ENCODE results near the gene CLN6. TPM values are rescaled to one million over a fixed set of nuclear protein-coding genes. Genes with fewer than 3 reads are reported as not detected.
"Not testable (repeated sequence)": the region's sequence is repeated elsewhere in the genome, so short reads cannot be mapped to it uniquely, and the experiment has no call there.

The CLN6 gene
- total and polyA plus RNA-seq, 2 of the 4 experiments (the other 2 are of a cell fraction), result 6.5 to 31.9 TPM

GRCh38 chr15:68221530-68222431 is 7.7 kb downstream of the CLN6 start:
- ATAC-seq (ENCODE audit: low read depth); dilution Hi-C loops (cut with HindIII; ENCODE audit: low sequenced_read_pairs, unreplicated experiment); H3K4ac ChIP-seq (ENCODE audit: low read depth, low read length); H3K4me2 ChIP-seq (ENCODE audit: low read depth, low read length); H2BK15ac ChIP-seq (ENCODE audit: low read depth, low read length); H3K9ac ChIP-seq (ENCODE audit: low read depth, low read length); H4K5ac ChIP-seq (ENCODE audit: low read depth, low read length); H4K91ac ChIP-seq (ENCODE audit: insufficient read depth, low read depth, low read length); H3K9me3 ChIP-seq (ENCODE audit: control insufficient read depth, insufficient read depth, low read length); intact Hi-C loops (cut with micrococcal nuclease); H4K8ac ChIP-seq (ENCODE audit: low read depth in 2 of 2, low read length in 2 of 2); H3K23ac ChIP-seq (ENCODE audit: low read depth, low read length); POLR2A ChIA-PET (ENCODE audit: unreplicated experiment); BruUV-seq (replicated peaks); H2BK5ac ChIP-seq (ENCODE audit: low read depth, low read length, poor library complexity, severe bottlenecking); H2AK9ac ChIP-seq (replicated peaks; ENCODE audit: low read depth, low read length, poor library complexity); H3K27me3 ChIP-seq (ENCODE audit: control insufficient read depth, insufficient read depth, low read length); H2AFZ ChIP-seq (replicated peaks; ENCODE audit: low read length, poor library complexity); H2AK5ac ChIP-seq (ENCODE audit: low read depth, low read length); DNase-seq; H3K27ac ChIP-seq (ENCODE audit: insufficient read depth, low read length); in situ Hi-C loops (cut with MboI; ENCODE audit: low sequenced_read_pairs); CTCF ChIA-PET; H3K14ac ChIP-seq (replicated peaks; ENCODE audit: low read depth, low read length); H3K18ac ChIP-seq (ENCODE audit: low read depth, low read length); H3K56ac ChIP-seq (ENCODE audit: extremely low read depth, insufficient read depth, low read length); H2BK20ac ChIP-seq (ENCODE audit: low read depth, low read length); H2BK120ac ChIP-seq (ENCODE audit: low read depth, low read length); H3K4me1 ChIP-seq (ENCODE audit: control insufficient read depth, insufficient read depth, low read length); H3K36me3 ChIP-seq (ENCODE audit: control insufficient read depth, insufficient read depth, low read length); H3K4me3 ChIP-seq (ENCODE audit: insufficient read depth, low read depth, low read length): not testable (repeated sequence)
- WGBS, 2 experiments (ENCODE audit: extremely low coverage in 2 of 2, insufficient read length in 1 of 2), result 82% methylated on average over 11 of the region's 55 CpGs; no CpG with 5 or more reads in 1 of the 2 experiments
- H3K79me1 ChIP-seq (ENCODE audit: low read depth in 1 of 2, low read length in 2 of 2), result peaks cover 39 to 70% of the 10 kb centered on the region in 2 experiments
- peaks cover 20% of the 10 kb centered on the region for H4K20me1 ChIP-seq (ENCODE audit: insufficient read depth, low read length)
- H3K9me1 ChIP-seq (ENCODE audit: insufficient read depth, low read length), result peaks cover 19% of the 10 kb centered on the region; the same call in 1 of the 2 replicates
